Fibroblast of skin of scalp (primary cell): ENCODE data around the gene AKR7A2.

Experiments used
- DNase-seq: peaks from one replicate; pipeline ENCODE4 v3.0.0-alpha.2; 2013

Gene AKR7A2

GRCh38 chr1:19325368-19325957 is 13.5 kb upstream of the AKR7A2 start:
- DNase-seq = no peak

GRCh38 chr1:19324665-19324990 is 12.7 kb upstream of the AKR7A2 start:
- no peak for DNase-seq

- DNase-seq = no peak
These were observed 12.2 kb upstream of the AKR7A2 start for GRCh38 chr1:19323987-19324664.

GRCh38 chr1:19322481-19322880 is 10.5 kb upstream of the AKR7A2 start:
- DNase-seq = no peak

GRCh38 chr1:19321071-19321470 is 9.1 kb upstream of the AKR7A2 start:
- DNase-seq = no peak

GRCh38 chr1:19319196-19319595 is 7.3 kb upstream of the AKR7A2 start:
- peak; percentile 17 for DNase-seq

- no peak for DNase-seq
These were observed 5.4 kb upstream of the AKR7A2 start for GRCh38 chr1:19317126-19317910.

GRCh38 chr1:19315378-19316198 is 3.6 kb upstream of the AKR7A2 start:
- peak; percentile 41 for DNase-seq

GRCh38 chr1:19313961-19314882 is 2.3 kb upstream of the AKR7A2 start:
- no peak for DNase-seq

- DNase-seq = no peak
These were observed 1.7 kb upstream of the AKR7A2 start for GRCh38 chr1:19313636-19313959.

GRCh38 chr1:19312782-19313635 is 1.1 kb upstream of the AKR7A2 start:
- DNase-seq = no peak

- DNase-seq = no peak
These were observed 427 bp downstream of the AKR7A2 start for GRCh38 chr1:19311503-19311930.

- no peak for DNase-seq
These were observed 1.0 kb downstream of the AKR7A2 start for GRCh38 chr1:19310720-19311502.

- no peak for DNase-seq
These were observed 1.9 kb downstream of the AKR7A2 start for GRCh38 chr1:19310061-19310460.

GRCh38 chr1:19309123-19309813 is 2.7 kb downstream of the AKR7A2 start:
- peak; percentile 64 for DNase-seq

- DNase-seq = no peak
These were observed 3.4 kb downstream of the AKR7A2 start for GRCh38 chr1:19308509-19308907.

GRCh38 chr1:19307794-19308508 is 4.0 kb downstream of the AKR7A2 start:
- DNase-seq = no peak

- DNase-seq = no peak
These were observed 5.0 kb downstream of the AKR7A2 start for GRCh38 chr1:19306941-19307340.

GRCh38 chr1:19305880-19306279 is 6.1 kb downstream of the AKR7A2 start:
- DNase-seq = no peak
